Measurements from ENCODE around the gene MUC6.

The MUC6 gene

GRCh38 chr11:1077033-1077416 lies 40.5 kb upstream of the MUC6 start:
- Histone ChIP-seq H3K4me1 (ENCODE audit: control insufficient read depth, insufficient read depth, low read length) (peaks cover 7% of the 10 kb centered on the region; the same call in 1 of the 2 replicates), H3K4me3 (ENCODE audit: low read depth, low read length) (no peak overlapping the region), H3K27ac (ENCODE audit: low read depth, low read length) (no peak overlapping the region), H3K9me3 (ENCODE audit: control insufficient read depth, insufficient read depth, low read depth, low read length) (no peaks in the 10 kb centered on the region), H3K27me3 (ENCODE audit: control insufficient read depth, insufficient read depth, low read length) (no peaks in the 10 kb centered on the region; the same call in 1 of the 2 replicates), H3K36me3 (ENCODE audit: control insufficient read depth, insufficient read depth, low read length) (no peaks in the 10 kb centered on the region), H3K9ac (ENCODE audit: low read length) (no peak overlapping the region)

DNA sequence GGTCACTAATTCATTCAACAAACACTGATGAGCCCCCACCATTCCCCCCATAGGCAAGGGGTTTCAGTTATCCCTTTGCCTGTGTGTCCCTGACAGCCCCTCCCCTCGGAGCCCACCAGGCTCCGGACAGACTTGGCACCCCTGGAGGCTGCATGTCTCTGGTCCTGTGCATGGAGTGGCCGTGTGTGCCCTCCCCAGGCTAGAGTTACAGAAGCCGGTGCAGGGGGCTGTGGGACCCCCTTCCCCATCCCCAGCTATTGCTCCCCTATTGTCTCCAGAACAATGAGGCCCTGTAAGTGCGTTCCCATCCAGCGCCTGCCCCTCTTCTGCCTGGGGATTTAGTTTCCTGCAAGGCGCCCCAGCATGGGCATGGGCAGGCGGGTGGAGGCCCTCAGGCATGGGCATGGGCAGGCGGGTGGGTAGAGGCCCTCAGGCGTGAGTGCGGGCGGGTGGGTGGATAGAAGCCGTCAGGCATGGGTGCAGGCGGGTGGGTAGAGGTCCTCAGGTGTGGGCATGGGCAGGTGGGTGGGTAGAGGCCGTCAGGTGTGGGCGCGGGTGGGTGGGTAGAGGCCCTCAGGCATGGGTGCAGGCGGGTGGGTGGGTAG lies 39.6 kb upstream of the MUC6 start:
- Histone ChIP-seq H3K36me3 (ENCODE audit: control insufficient read depth, insufficient read depth, low read length) (no peaks in the 10 kb centered on the region), H3K9ac (ENCODE audit: low read length) (no peak overlapping the region)

GRCh38 chr11:1075341-1075911 lies 38.9 kb upstream of the MUC6 start:
- Histone ChIP-seq H3K4me1 (ENCODE audit: control insufficient read depth, insufficient read depth, low read length) (peaks cover 7% of the 10 kb centered on the region; the same call in 1 of the 2 replicates), H3K36me3 (ENCODE audit: control insufficient read depth, insufficient read depth, low read length) (no peaks in the 10 kb centered on the region), H3K9ac (ENCODE audit: low read length) (no peak overlapping the region), H3K4me3 (ENCODE audit: low read depth, low read length) (no peak overlapping the region), H3K27ac (ENCODE audit: low read depth, low read length) (no peak overlapping the region), H3K27me3 (ENCODE audit: control insufficient read depth, insufficient read depth, low read length) (no peaks in the 10 kb centered on the region; the same call in 1 of the 2 replicates), H3K9me3 (ENCODE audit: control insufficient read depth, insufficient read depth, low read depth, low read length) (no peaks in the 10 kb centered on the region)

More for the DNA sequence above, 39.6 kb upstream of the MUC6 start:
- no peaks in the 10 kb centered on the region for H3K9me3 ChIP-seq (ENCODE audit: control insufficient read depth, insufficient read depth, low read depth, low read length)
- H3K27me3 ChIP-seq (ENCODE audit: control insufficient read depth, insufficient read depth, low read length): no peaks in the 10 kb centered on the region; the same call in 1 of the 2 replicates
- no peak overlapping the region for H3K27ac ChIP-seq (ENCODE audit: low read depth, low read length)
- no peak overlapping the region for H3K4me3 ChIP-seq (ENCODE audit: low read depth, low read length)
- H3K4me1 ChIP-seq (ENCODE audit: control insufficient read depth, insufficient read depth, low read length): peaks cover 7% of the 10 kb centered on the region; the same call in 1 of the 2 replicates

DNA sequence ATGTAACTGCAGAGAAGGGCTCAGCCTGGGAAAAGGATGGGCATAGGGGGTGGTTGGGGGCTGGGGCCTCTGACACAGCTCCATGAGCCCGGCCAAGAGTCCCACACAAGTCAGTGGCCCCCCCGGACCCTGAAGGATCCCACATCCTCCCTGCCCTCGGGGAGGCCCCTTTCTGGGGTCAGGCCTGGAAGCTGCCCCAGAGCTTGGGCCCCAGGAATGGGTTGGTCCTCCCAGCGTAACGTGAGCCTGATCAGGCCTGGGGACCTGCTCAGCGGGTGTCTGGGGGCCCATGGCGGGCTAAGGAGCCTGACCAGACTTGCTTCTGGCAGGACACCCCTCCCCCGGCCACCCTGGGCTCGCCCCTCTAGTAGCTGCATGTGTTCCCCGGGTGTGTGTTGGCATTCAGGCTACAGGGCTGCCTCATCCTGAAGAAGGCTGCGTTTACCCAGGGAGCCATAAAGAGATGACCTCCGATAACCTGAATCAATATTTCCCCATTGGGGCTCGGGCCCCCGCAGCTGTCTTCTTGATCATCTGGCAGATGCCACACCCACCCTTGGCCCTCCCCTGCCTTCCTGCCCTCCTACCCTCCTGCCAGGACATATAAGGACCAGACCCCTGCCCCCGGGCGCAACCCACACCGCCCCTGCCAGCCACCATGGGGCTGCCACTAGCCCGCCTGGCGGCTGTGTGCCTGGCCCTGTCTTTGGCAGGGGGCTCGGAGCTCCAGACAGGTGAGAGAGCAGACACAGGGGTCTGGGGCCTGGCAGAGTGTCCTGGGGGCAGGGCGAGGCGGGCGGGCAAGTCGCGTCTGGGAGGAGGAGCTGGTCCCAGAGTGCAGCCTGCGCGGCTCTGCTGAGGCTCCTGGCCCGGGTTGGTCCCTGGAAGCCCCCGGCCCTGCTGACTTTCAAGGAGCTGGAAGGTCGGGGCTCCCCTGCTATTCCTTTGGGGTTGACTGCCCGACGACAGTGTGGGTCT lies 38.0 kb upstream of the MUC6 start, which contains the start of gene MUC2:
Gene MUC2, plus strand, starts transcription at position 631 of the 978 bp plus-strand sequence.
- H3K4me1 ChIP-seq (ENCODE audit: control insufficient read depth, insufficient read depth, low read length): peaks cover 7% of the 10 kb centered on the region; the same call in 1 of the 2 replicates
- H3K9ac ChIP-seq (ENCODE audit: low read length): no peak within 1 kb of the TSS
- no peaks in the 10 kb centered on the region for H3K36me3 ChIP-seq (ENCODE audit: control insufficient read depth, insufficient read depth, low read length)
- H3K27me3 ChIP-seq (ENCODE audit: control insufficient read depth, insufficient read depth, low read length): no peaks in the 10 kb centered on the region; the same call in 1 of the 2 replicates
- no peak within 1 kb of the TSS for H3K4me3 ChIP-seq (ENCODE audit: low read depth, low read length)
- 0 out of 2 replicates have a peak within 1 kb of the TSS, but pooled peaks have one; percentile 8 for H3K27ac ChIP-seq (ENCODE audit: low read depth, low read length)
- no peaks in the 10 kb centered on the region for H3K9me3 ChIP-seq (ENCODE audit: control insufficient read depth, insufficient read depth, low read depth, low read length)

GRCh38 chr11:1073851-1074243 lies 37.3 kb upstream of the MUC6 start:
- Histone ChIP-seq H3K4me1 (ENCODE audit: control insufficient read depth, insufficient read depth, low read length) (peaks cover 7% of the 10 kb centered on the region; the same call in 1 of the 2 replicates), H3K9ac (ENCODE audit: low read length) (no peak overlapping the region), H3K4me3 (ENCODE audit: low read depth, low read length) (no peak overlapping the region), H3K9me3 (ENCODE audit: control insufficient read depth, insufficient read depth, low read depth, low read length) (no peaks in the 10 kb centered on the region), H3K27me3 (ENCODE audit: control insufficient read depth, insufficient read depth, low read length) (no peaks in the 10 kb centered on the region; the same call in 1 of the 2 replicates), H3K36me3 (ENCODE audit: control insufficient read depth, insufficient read depth, low read length) (no peaks in the 10 kb centered on the region), H3K27ac (ENCODE audit: low read depth, low read length) (0 out of 2 replicates have a peak overlapping the region, but pooled peaks have one; percentile 8)

DNA sequence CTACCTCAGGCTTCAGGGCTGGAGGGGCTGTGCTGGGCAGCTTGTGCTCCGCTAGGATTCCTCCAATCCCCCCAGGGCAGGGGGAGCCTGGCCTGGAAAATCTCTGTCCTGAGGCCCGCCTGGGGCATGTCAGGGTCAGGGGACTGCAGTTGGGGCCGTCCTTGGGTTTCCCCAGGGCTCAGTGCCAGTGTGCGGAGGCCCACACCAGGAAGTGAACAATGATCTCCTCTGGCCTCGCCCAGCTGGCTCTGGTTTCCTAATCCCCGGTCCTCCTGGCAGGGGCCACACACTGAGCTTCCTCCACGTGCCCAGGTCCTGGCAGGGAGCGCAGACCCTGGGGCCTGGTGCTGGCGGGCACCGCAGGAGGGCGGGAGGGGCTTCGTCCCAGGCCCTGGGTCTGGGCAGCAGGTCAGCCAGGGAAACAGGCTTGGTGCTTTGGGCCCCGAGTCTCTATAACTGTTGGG lies 36.8 kb upstream of the MUC6 start:
- no peak overlapping the region for H3K27ac ChIP-seq (ENCODE audit: low read depth, low read length)
- no peaks in the 10 kb centered on the region for H3K9me3 ChIP-seq (ENCODE audit: control insufficient read depth, insufficient read depth, low read depth, low read length)
- no peaks in the 10 kb centered on the region for H3K36me3 ChIP-seq (ENCODE audit: control insufficient read depth, insufficient read depth, low read length)
- H3K4me1 ChIP-seq (ENCODE audit: control insufficient read depth, insufficient read depth, low read length): peaks cover 7% of the 10 kb centered on the region; the same call in 1 of the 2 replicates
- no peaks in the 10 kb centered on the region; the same call in 1 of the 2 replicates for H3K27me3 ChIP-seq (ENCODE audit: control insufficient read depth, insufficient read depth, low read length)
- no peak overlapping the region for H3K9ac ChIP-seq (ENCODE audit: low read length)
- H3K4me3 ChIP-seq (ENCODE audit: low read depth, low read length): no peak overlapping the region

DNA sequence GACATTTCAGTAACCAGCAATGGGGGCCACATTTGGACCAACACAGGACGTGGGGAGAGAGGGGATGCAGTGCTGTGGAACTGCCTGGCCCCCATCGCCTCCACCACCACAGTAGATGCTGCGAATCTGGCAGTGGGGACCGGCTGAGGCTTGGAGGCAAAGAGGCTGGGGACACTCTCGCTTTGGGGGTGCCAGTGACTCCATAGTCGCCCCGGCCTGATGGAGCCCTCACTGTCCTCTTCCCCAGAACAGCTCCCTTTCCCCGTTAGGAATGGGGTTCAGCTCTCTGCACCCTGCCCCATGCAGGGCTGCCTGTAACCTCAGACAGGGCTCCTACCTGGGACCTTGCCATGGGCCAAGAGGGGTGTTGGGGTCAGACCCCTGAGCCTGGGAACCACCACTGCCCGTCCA lies 36.3 kb upstream of the MUC6 start:
- Histone ChIP-seq H3K36me3 (ENCODE audit: control insufficient read depth, insufficient read depth, low read length) (no peaks in the 10 kb centered on the region), H3K4me1 (ENCODE audit: control insufficient read depth, insufficient read depth, low read length) (peaks cover 7% of the 10 kb centered on the region; the same call in 1 of the 2 replicates), H3K9ac (ENCODE audit: low read length) (no peak overlapping the region), H3K27me3 (ENCODE audit: control insufficient read depth, insufficient read depth, low read length) (no peaks in the 10 kb centered on the region; the same call in 1 of the 2 replicates), H3K27ac (ENCODE audit: low read depth, low read length) (no peak overlapping the region), H3K9me3 (ENCODE audit: control insufficient read depth, insufficient read depth, low read depth, low read length) (no peaks in the 10 kb centered on the region), H3K4me3 (ENCODE audit: low read depth, low read length) (no peak overlapping the region)

DNA sequence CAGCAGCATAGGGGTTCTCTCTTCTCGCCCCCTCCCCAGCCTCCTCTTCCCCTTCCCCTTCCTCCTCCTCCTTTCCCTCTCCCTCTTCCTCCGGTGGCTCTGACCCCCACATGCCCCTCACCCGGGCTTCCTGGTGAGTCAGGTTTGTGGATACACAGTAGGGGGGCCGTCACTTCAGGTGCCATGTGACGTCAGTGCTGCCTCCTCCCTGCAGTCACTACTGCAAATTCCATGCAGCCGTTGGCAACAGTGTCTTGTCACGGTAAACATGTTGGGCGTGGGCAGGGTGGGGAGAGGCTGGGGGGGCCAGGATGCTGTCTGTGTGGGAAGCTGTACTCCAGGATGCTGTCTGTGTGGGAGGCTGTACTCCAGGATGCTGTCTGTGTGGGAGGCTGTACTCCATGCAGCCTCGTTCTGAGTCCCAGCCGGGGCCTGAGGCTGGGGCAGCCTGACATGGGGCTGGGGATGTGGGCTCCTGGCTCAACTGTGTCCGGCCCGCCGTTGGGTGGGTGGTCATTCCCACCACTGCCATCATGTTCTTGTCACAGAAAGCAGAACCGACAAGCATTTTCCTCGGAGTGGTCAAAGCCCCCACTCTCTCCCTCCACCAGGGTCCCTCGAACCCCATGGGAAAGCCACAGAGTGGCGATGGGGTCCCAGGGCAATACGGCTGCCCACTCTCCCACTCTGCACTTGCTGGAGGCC lies 35.8 kb upstream of the MUC6 start:
- no peak overlapping the region for H3K4me3 ChIP-seq (ENCODE audit: low read depth, low read length)
- no peak overlapping the region for H3K27ac ChIP-seq (ENCODE audit: low read depth, low read length)
- peaks cover 7% of the 10 kb centered on the region; the same call in 1 of the 2 replicates for H3K4me1 ChIP-seq (ENCODE audit: control insufficient read depth, insufficient read depth, low read length)
- H3K36me3 ChIP-seq (ENCODE audit: control insufficient read depth, insufficient read depth, low read length): no peaks in the 10 kb centered on the region
- H3K27me3 ChIP-seq (ENCODE audit: control insufficient read depth, insufficient read depth, low read length): no peaks in the 10 kb centered on the region; the same call in 1 of the 2 replicates
- no peak overlapping the region for H3K9ac ChIP-seq (ENCODE audit: low read length)
- no peaks in the 10 kb centered on the region for H3K9me3 ChIP-seq (ENCODE audit: control insufficient read depth, insufficient read depth, low read depth, low read length)

- no peaks in the 10 kb centered on the region for H3K9me3 ChIP-seq (ENCODE audit: control insufficient read depth, insufficient read depth, low read depth, low read length)
- no peak overlapping the region for H3K9ac ChIP-seq (ENCODE audit: low read length)
- H3K27ac ChIP-seq (ENCODE audit: low read depth, low read length): no peak overlapping the region
- H3K4me3 ChIP-seq (ENCODE audit: low read depth, low read length): no peak overlapping the region
- H3K36me3 ChIP-seq (ENCODE audit: control insufficient read depth, insufficient read depth, low read length): no peaks in the 10 kb centered on the region
- no peaks in the 10 kb centered on the region; the same call in 1 of the 2 replicates for H3K27me3 ChIP-seq (ENCODE audit: control insufficient read depth, insufficient read depth, low read length)
- peaks cover 7% of the 10 kb centered on the region; the same call in 1 of the 2 replicates for H3K4me1 ChIP-seq (ENCODE audit: control insufficient read depth, insufficient read depth, low read length)
These were observed 35.1 kb upstream of the MUC6 start for GRCh38 chr11:1071571-1072115.

Data from HUES6 (cell line).